Loucy (cell line): ENCODE data around the gene WDR43.

Experiments used
- H2AFZ ChIP-seq: fragments of 200-600 bp; sonication (generic); 2 replicates; pipeline ENCODE4 v1.6.0; 2016; ENCODE audit warnings: antibody characterized with exemption, mild to moderate bottlenecking, low read length, moderate library complexity
- H3F3A ChIP-seq: fragments of 200-600 bp; 2 replicates; pipeline ENCODE4 v1.6.0; 2016; ENCODE audit warnings: antibody characterized with exemption, low read depth, mild to moderate bottlenecking
- H3K27me3 ChIP-seq: fragments of 200-600 bp; sonication (generic); 2 replicates; pipeline ENCODE4 v1.6.1; 2014; ENCODE audit warnings: low read length, mild to moderate bottlenecking; ENCODE audit not compliant: insufficient read depth, poor library complexity, severe bottlenecking
- H3K36me3 ChIP-seq: fragments of 200-600 bp; sonication (generic); 2 replicates; pipeline ENCODE4 v1.6.1; 2016; ENCODE audit warnings: low read length; ENCODE audit not compliant: insufficient read depth
- H3K4me1 ChIP-seq: fragments of 200-600 bp; sonication (generic); 2 replicates; pipeline ENCODE4 v1.5.1; 2014; ENCODE audit warnings: low read length, mild to moderate bottlenecking; ENCODE audit not compliant: insufficient read depth, poor library complexity, severe bottlenecking
- H3K4me2 ChIP-seq: fragments of 200-600 bp; sonication (generic); 2 replicates; pipeline ENCODE4 v1.6.0; 2014; ENCODE audit warnings: antibody characterized with exemption, low read length, low read depth, mild to moderate bottlenecking; ENCODE audit not compliant: poor library complexity, severe bottlenecking
- H3K4me3 ChIP-seq: fragments of 200-600 bp; sonication (generic); 2 replicates; pipeline ENCODE4 v1.5.1; 2014; ENCODE audit warnings: low read length, mild to moderate bottlenecking, mixed read lengths; ENCODE audit not compliant: poor library complexity, severe bottlenecking
- H3K79me2 ChIP-seq: fragments of 200-600 bp; sonication (generic); 2 replicates; pipeline ENCODE4 v1.6.1; 2014; ENCODE audit warnings: low read length; ENCODE audit not compliant: insufficient read depth
- H3K9ac ChIP-seq: fragments of 200-600 bp; sonication (generic); 2 replicates; pipeline ENCODE4 v1.6.0; 2014; ENCODE audit warnings: mild to moderate bottlenecking, low read depth, low read length, moderate library complexity; ENCODE audit not compliant: poor library complexity, severe bottlenecking
- H3K9me2 ChIP-seq: fragments of 200-600 bp; sonication (generic); replicated peaks from 2 replicates; pipeline ENCODE4 v1.6.1; 2016; ENCODE audit warnings: low read depth, low read length, mixed read lengths
- H3K9me3 ChIP-seq: fragments of 200-600 bp; sonication (generic); 2 replicates; pipeline ENCODE4 v1.6.1; 2014; ENCODE audit warnings: mild to moderate bottlenecking, antibody characterized with exemption, low read length, low read depth; ENCODE audit not compliant: insufficient read depth
- H4K20me1 ChIP-seq: fragments of 200-600 bp; sonication (generic); 2 replicates; pipeline ENCODE4 v1.6.0; 2014; ENCODE audit warnings: antibody characterized with exemption, low read length, mild to moderate bottlenecking; ENCODE audit not compliant: insufficient read depth, poor library complexity, severe bottlenecking
- CTCF ChIP-seq: fragments of 200-600 bp; sonication (generic); conservative IDR thresholded peaks from 2 replicates; pipeline ENCODE4 v1.5.1; 2014; ENCODE audit warnings: mild to moderate bottlenecking, antibody characterized with exemption, low read length
- EZH2phosphoT487 ChIP-seq: fragments of 200-600 bp; IDR thresholded peaks from 2 replicates; pipeline ENCODE4 v1.6.1; 2018; ENCODE audit warnings: antibody characterized with exemption, mild to moderate bottlenecking, moderate library complexity, borderline replicate concordance

Gene WDR43

DNA sequence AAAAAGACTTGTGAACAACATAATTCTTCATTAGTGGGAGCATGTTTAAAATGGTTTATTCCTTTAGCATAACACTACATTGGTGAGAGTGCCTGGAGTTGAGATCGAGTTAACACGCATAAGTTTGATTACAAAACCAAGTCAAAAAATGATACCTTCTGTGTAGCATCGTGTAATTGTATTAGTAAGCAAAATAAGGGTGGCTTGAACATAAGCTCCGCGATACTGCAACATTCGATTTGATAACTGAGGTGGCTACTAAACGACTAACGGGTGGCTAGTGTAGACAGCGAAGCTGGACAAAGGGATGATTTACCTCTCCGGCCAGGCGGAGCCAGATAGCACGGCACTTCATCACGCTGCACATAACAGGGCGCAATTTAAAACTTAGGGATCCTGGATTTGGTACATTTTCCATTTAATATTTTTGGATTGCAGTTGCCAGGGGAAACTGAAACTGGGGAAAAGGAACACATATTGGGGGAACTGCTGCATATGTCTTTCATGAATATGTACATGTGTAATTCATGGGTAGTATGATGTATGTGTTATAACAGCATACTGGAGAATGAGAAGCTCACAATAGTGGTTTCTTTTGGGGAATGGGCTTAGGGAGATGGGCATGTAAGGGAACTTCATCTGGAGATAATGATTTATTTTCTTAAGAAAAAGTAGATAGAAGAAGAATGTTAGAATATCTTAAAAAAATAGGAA lies 50.2 kb downstream of the WDR43 start:
- Histone ChIP-seq H3K4me1 (no peaks in the 10 kb centered on the region), H3K4me2 (no peak overlapping the region), H3F3A (no peaks in the 10 kb centered on the region), H3K4me3 (no peak overlapping the region), H3K9me3 (no peaks in the 10 kb centered on the region; the same call in 1 of the 2 replicates), H3K9ac (no peak overlapping the region), H3K36me3 (peaks cover 83% of the 10 kb centered on the region), H3K27me3 (no peaks in the 10 kb centered on the region), H3K79me2 (no peaks in the 10 kb centered on the region), H2AFZ (no peak overlapping the region), H4K20me1 (no peaks in the 10 kb centered on the region), H3K9me2 (no peaks in the 10 kb centered on the region)
- TF ChIP-seq CTCF, result no peak
- TF ChIP-seq EZH2phosphoT487, result no peak

- Histone ChIP-seq H2AFZ (no peak overlapping the region), H4K20me1 (no peaks in the 10 kb centered on the region), H3K9me2 (no peaks in the 10 kb centered on the region), H3K79me2 (no peaks in the 10 kb centered on the region), H3K36me3 (peaks cover 56% of the 10 kb centered on the region), H3K27me3 (no peaks in the 10 kb centered on the region), H3K4me1 (no peaks in the 10 kb centered on the region), H3K4me2 (no peak overlapping the region), H3F3A (no peaks in the 10 kb centered on the region), H3K4me3 (no peak overlapping the region), H3K9ac (no peak overlapping the region), H3K9me3 (no peaks in the 10 kb centered on the region; the same call in 1 of the 2 replicates)
- no peak for TF ChIP-seq EZH2phosphoT487
- no peak for TF ChIP-seq CTCF
These were observed 53.7 kb downstream of the WDR43 start for GRCh38 chr2:28948160-28948559.

GRCh38 chr2:28949190-28949589 lies 54.7 kb downstream of the WDR43 start:
- no peaks in the 10 kb centered on the region for H3K9me2 ChIP-seq
- H2AFZ ChIP-seq, result no peak overlapping the region
- H3K4me3 ChIP-seq, result no peak overlapping the region
- peaks cover 48% of the 10 kb centered on the region for H3K36me3 ChIP-seq
- H3K9me3 ChIP-seq, result no peaks in the 10 kb centered on the region; the same call in 1 of the 2 replicates
- no peaks in the 10 kb centered on the region for H3F3A ChIP-seq
- TF ChIP-seq EZH2phosphoT487, result no peak
- no peak for TF ChIP-seq CTCF
- H3K4me2 ChIP-seq, result no peak overlapping the region
- no peaks in the 10 kb centered on the region for H4K20me1 ChIP-seq
- H3K4me1 ChIP-seq, result no peaks in the 10 kb centered on the region
- H3K79me2 ChIP-seq, result no peaks in the 10 kb centered on the region
- no peaks in the 10 kb centered on the region for H3K27me3 ChIP-seq
- H3K9ac ChIP-seq, result no peak overlapping the region
